Keratinocyte (primary cell): ENCODE data around the gene XNDC1N.

Source experiments
- CTCF ChIP-seq, 3 experiments: IDR thresholded peaks in 1 of 3; conservative IDR thresholded peaks in 1 of 3; optimal IDR thresholded peaks in 1 of 3; 2 replicates in 2 of 3; 3 replicates in 1 of 3; pipeline versions ENCODE3 to v1.5.1; 2011; ENCODE audit warnings: low read length in 3 of 3, mild to moderate bottlenecking in 3 of 3, moderate library complexity in 2 of 3, control low read depth in 1 of 3, inconsistent platforms in 1 of 3; ENCODE audit not compliant: insufficient read depth in 2 of 3; ENCODE audit errors: extremely low read depth in 1 of 3
- EZH2 ChIP-seq: IDR thresholded peaks from one replicate; pipeline ENCODE4 v1.6.1; 2012; ENCODE audit warnings: inconsistent platforms, mild to moderate bottlenecking, low read length, moderate library complexity

- TF ChIP-seq CTCF (optimal IDR thresholded peaks at IDR 0.05 in 1 of 3, IDR thresholded peaks at IDR 0.05 in 1 of 3, conservative IDR thresholded peaks at IDR 0.05 in 1 of 3; ENCODE audit: extremely low read depth in 1 of 3, insufficient read depth in 2 of 3, low read length in 3 of 3) (no peak), EZH2 (no peak)
Observed at GRCh38 chr11:71895961-71896360, 32.4 kb downstream of the XNDC1N start.
